BJ (cell line): ENCODE data around the gene HNRNPC. TPM values are rescaled to one million over a fixed set of nuclear protein-coding genes. Genes with fewer than 3 reads are reported as not detected.

Source experiments
- CTCF ChIA-PET: fragments of 350-600 bp; formaldehyde crosslinking; extraction: SDS; loops from one replicate; lab custom pipeline; 2021; ENCODE audit warnings: antibody characterized with exemption, inconsistent platforms; lab: Yijun Ruan, JAX
- POLR2A ChIA-PET: fragments of 300-600 bp; sonication (Branson Sonifier 250); formaldehyde crosslinking; extraction: SDS; loops from one replicate; lab custom pipeline; 2021; ENCODE audit warnings: antibody characterized with exemption; lab: Charles Lee
- DNase-seq: peaks from one replicate; pipeline ENCODE4 v3.0.0-alpha.2; 2011; ENCODE audit warnings: low read depth
- H3K27me3 ChIP-seq: 2 replicates; pipeline ENCODE4 v1.6.0; 2011; ENCODE audit warnings: low read length; ENCODE audit not compliant: control insufficient read depth, insufficient read depth
- H3K36me3 ChIP-seq: 2 replicates; pipeline ENCODE4 v1.5.1; 2011; ENCODE audit warnings: low read length; ENCODE audit not compliant: control insufficient read depth, insufficient read depth
- H3K4me3 ChIP-seq: 2 replicates; pipeline ENCODE4 v1.5.1; 2011; ENCODE audit warnings: low read depth, mild to moderate bottlenecking, control low read depth, low read length
- CTCF ChIP-seq: IDR thresholded peaks from 2 replicates; pipeline ENCODE4 v1.5.1; 2011; ENCODE audit warnings: low read depth, mild to moderate bottlenecking, control low read depth, inconsistent platforms, low read length, moderate library complexity; ENCODE audit not compliant: insufficient read depth
- polyA plus RNA-seq: library from polyadenylated mRNA; depleted of rRNA; stranded (reverse); fragments of >200 nt; gene quantifications from 2 replicates; pipeline ENCODE4 v1.2.3, GENCODE V29; 2011

Gene HNRNPC
- polyA plus RNA-seq, 1 experiment, result 540 TPM

GRCh38 chr14:21202463-21203358 is 66.5 kb downstream of the HNRNPC start:
- TF ChIP-seq CTCF, result no peak
- POLR2A ChIA-PET, result no interaction called here
- CTCF ChIA-PET, result interaction anchor here (0.5 to 1.7 kb wide), 3 partner anchors 8 to 16 kb away, joined by 3 to 4 read pairs (median 3); no protein-coding TSS in a partner anchor
- no peak for DNase-seq
- no peak overlapping the region for H3K4me3 ChIP-seq
- H3K36me3 ChIP-seq, result peaks cover 6% of the 10 kb centered on the region
- H3K27me3 ChIP-seq, result no peaks in the 10 kb centered on the region

- no peak for DNase-seq
- Histone ChIP-seq H3K36me3 (peaks cover 6% of the 10 kb centered on the region), H3K27me3 (no peaks in the 10 kb centered on the region), H3K4me3 (no peak overlapping the region)
- POLR2A ChIA-PET, result no interaction called here
- CTCF ChIA-PET, result no interaction called here
- no peak for TF ChIP-seq CTCF
Measured at GRCh38 chr14:21201732-21202462, 67.3 kb downstream of the HNRNPC start.

GRCh38 chr14:21200752-21201461 is 68.3 kb downstream of the HNRNPC start:
- no peak overlapping the region for H3K4me3 ChIP-seq
- no peak for DNase-seq
- peaks cover 4% of the 10 kb centered on the region for H3K36me3 ChIP-seq
- no peaks in the 10 kb centered on the region for H3K27me3 ChIP-seq
- CTCF ChIA-PET, result no interaction called here
- POLR2A ChIA-PET, result no interaction called here
- TF ChIP-seq CTCF, result no peak

GRCh38 chr14:21199611-21200560 is 69.4 kb downstream of the HNRNPC start:
- POLR2A ChIA-PET, result no interaction called here
- peaks cover 4% of the 10 kb centered on the region for H3K36me3 ChIP-seq
- TF ChIP-seq CTCF, result no peak
- H3K4me3 ChIP-seq, result no peak overlapping the region
- CTCF ChIA-PET, result no interaction called here
- DNase-seq, result no peak
- no peaks in the 10 kb centered on the region for H3K27me3 ChIP-seq
